Hepatocyte (in vitro differentiated cells): ENCODE measurements around the gene TOMM5. TPM values are rescaled to one million over a fixed set of nuclear protein-coding genes. Genes with fewer than 3 reads are reported as not detected.
A peak's percentile ranks its signal among the peaks of the same experiment; 100 is the strongest.

ENCODE experiments used
- DNase-seq: peaks from one replicate; pipeline ENCODE4 v3.0.0-alpha.2; 2016; ENCODE audit warnings: low spot score
- H2AFZ ChIP-seq: fragments of 200-600 bp; sonication (generic); 2 replicates; pipeline ENCODE4 v1.6.0; 2016; ENCODE audit warnings: antibody characterized with exemption, mild to moderate bottlenecking
- H3K27ac ChIP-seq: fragments of 200-600 bp; sonication (generic); 2 replicates; pipeline ENCODE4 v1.5.1; 2016; ENCODE audit warnings: mild to moderate bottlenecking
- H3K27me3 ChIP-seq: fragments of 200-600 bp; sonication (generic); 2 replicates; pipeline ENCODE4 v1.6.1; 2016
- H3K36me3 ChIP-seq: fragments of 200-600 bp; sonication (generic); replicated peaks from 2 replicates; pipeline ENCODE4 v1.5.1; 2016; ENCODE audit warnings: low read depth; ENCODE audit not compliant: insufficient read depth
- H3K4me1 ChIP-seq: fragments of 200-600 bp; sonication (generic); 2 replicates; pipeline ENCODE4 v1.5.1; 2016; ENCODE audit warnings: mild to moderate bottlenecking, moderate library complexity; ENCODE audit not compliant: insufficient read depth
- H3K4me2 ChIP-seq: fragments of 200-600 bp; sonication (generic); 2 replicates; pipeline ENCODE4 v1.6.0; 2016
- H3K4me3 ChIP-seq: fragments of 200-600 bp; sonication (generic); 2 replicates; pipeline ENCODE4 v1.5.1; 2016; ENCODE audit warnings: mild to moderate bottlenecking
- H3K79me2 ChIP-seq: fragments of 200-600 bp; sonication (generic); 2 replicates; pipeline ENCODE4 v1.6.0; 2017; ENCODE audit warnings: mild to moderate bottlenecking
- H3K9me2 ChIP-seq: fragments of 200-600 bp; sonication (generic); replicated peaks from 2 replicates; pipeline ENCODE4 v1.6.0; 2017; ENCODE audit warnings: mild to moderate bottlenecking; ENCODE audit not compliant: insufficient read depth
- H3K9me3 ChIP-seq: fragments of 200-600 bp; sonication (generic); 2 replicates; pipeline ENCODE4 v1.5.1; 2016; ENCODE audit warnings: low read depth, mild to moderate bottlenecking
- H4K20me1 ChIP-seq: fragments of 200-600 bp; sonication (generic); 2 replicates; pipeline ENCODE4 v1.6.0; 2016; ENCODE audit warnings: mild to moderate bottlenecking; ENCODE audit not compliant: insufficient read depth, poor library complexity, severe bottlenecking
- CTCF ChIP-seq: fragments of 200-600 bp; sonication (generic); IDR thresholded peaks from 2 replicates; pipeline ENCODE4 v1.5.1; 2016; ENCODE audit warnings: antibody characterized with exemption, mild to moderate bottlenecking; ENCODE audit not compliant: poor library complexity
- EZH2 ChIP-seq: fragments of 200-600 bp; sonication (generic); IDR thresholded peaks from 2 replicates; pipeline ENCODE4 v1.6.1; 2016; ENCODE audit warnings: antibody characterized with exemption, mild to moderate bottlenecking, borderline replicate concordance
- EZH2phosphoT487 ChIP-seq: fragments of 200-600 bp; sonication (generic); IDR thresholded peaks from one replicate; pipeline ENCODE4 v1.6.1; 2018; ENCODE audit warnings: antibody characterized with exemption, mild to moderate bottlenecking, low read depth, moderate library complexity; ENCODE audit not compliant: unreplicated experiment, severe bottlenecking
- WGBS: methylation state at CpG from one replicate; pipeline ENCODE4 v1.1.6; 2016; ENCODE audit warnings: low lambda C conversion rate; ENCODE audit errors: missing lambda C conversion rate; 5-methylcytosine and 5-hydroxymethylcytosine counted together
- polyA plus RNA-seq: library from polyadenylated mRNA; unstranded; fragments of >200 nt; fragmentation: Nextera tagmentation; extraction: Ambion mirVana; gene quantifications from 2 replicates; pipeline ENCODE4 v1.2.1, GENCODE V29; 2016
- total RNA-seq: library from RNA; depleted of rRNA; stranded (reverse); fragments of >200 nt; gene quantifications from 2 replicates; pipeline ENCODE4 v1.2.3, GENCODE V29; 2014

TOMM5 gene
- total and polyA plus RNA-seq, 2 experiments from 2014 or later: 187 to 283 TPM

GRCh38 chr9:37617832-37618231, 25.4 kb upstream of the TOMM5 start:
- Histone ChIP-seq H3K27me3 (no peaks in the 10 kb centered on the region), H3K4me3 (no peak overlapping the region), H3K79me2 (no peaks in the 10 kb centered on the region), H2AFZ (no peak overlapping the region), H3K4me2 (no peak overlapping the region), H3K4me1 (no peaks in the 10 kb centered on the region), H4K20me1 (no peaks in the 10 kb centered on the region), H3K27ac (no peak overlapping the region), H3K36me3 (no peaks in the 10 kb centered on the region), H3K9me3 (no peaks in the 10 kb centered on the region), H3K9me2 (no peaks in the 10 kb centered on the region)
- no peak for TF ChIP-seq EZH2phosphoT487
- TF ChIP-seq EZH2: no peak
- TF ChIP-seq CTCF: no peak
- peak; percentile 19 for DNase-seq
- WGBS: 48% methylated on average over 4 of the region's 4 CpGs

GRCh38 chr9:37617161-37617560, 24.8 kb upstream of the TOMM5 start:
- Histone ChIP-seq H3K27ac (no peak overlapping the region), H3K27me3 (no peaks in the 10 kb centered on the region), H3K4me3 (no peak overlapping the region), H4K20me1 (no peaks in the 10 kb centered on the region), H3K4me2 (no peak overlapping the region), H2AFZ (no peak overlapping the region), H3K9me3 (no peaks in the 10 kb centered on the region), H3K36me3 (no peaks in the 10 kb centered on the region), H3K4me1 (no peaks in the 10 kb centered on the region), H3K79me2 (no peaks in the 10 kb centered on the region), H3K9me2 (no peaks in the 10 kb centered on the region)
- TF ChIP-seq EZH2 (no peak), CTCF (no peak), EZH2phosphoT487 (no peak)
- 91% methylated on average over 2 of the region's 2 CpGs for WGBS
- DNase-seq: peak; percentile 19

GRCh38 chr9:37611961-37612360, 19.6 kb upstream of the TOMM5 start:
- Histone ChIP-seq H3K27ac (no peak overlapping the region), H3K9me3 (no peaks in the 10 kb centered on the region), H3K27me3 (no peaks in the 10 kb centered on the region), H3K36me3 (no peaks in the 10 kb centered on the region), H3K4me1 (no peaks in the 10 kb centered on the region), H3K79me2 (no peaks in the 10 kb centered on the region), H3K4me3 (no peak overlapping the region), H4K20me1 (no peaks in the 10 kb centered on the region), H3K4me2 (no peak overlapping the region), H3K9me2 (no peaks in the 10 kb centered on the region), H2AFZ (no peak overlapping the region)
- TF ChIP-seq EZH2 (no peak), CTCF (no peak), EZH2phosphoT487 (no peak)
- no peak for DNase-seq
- 89% methylated on average over 1 of the region's 1 CpG for WGBS

DNA sequence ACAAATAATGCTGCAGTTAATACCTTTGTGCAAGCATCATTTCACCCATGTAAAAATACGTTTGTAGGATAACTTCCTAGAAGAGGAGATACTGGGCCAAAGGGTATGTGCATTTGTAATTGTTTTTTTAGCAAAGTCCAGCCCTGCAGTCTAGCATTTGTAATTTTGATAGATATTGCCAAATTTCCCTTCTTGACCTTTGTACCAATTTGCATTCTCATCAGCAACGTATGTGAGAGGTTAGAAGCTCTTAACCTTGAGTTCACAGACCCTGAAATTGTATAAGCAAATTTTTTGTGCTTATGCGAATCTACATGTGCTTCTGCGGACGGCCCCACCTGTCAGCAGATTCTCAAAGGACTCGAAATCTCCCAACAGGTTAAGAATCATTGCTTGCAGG, 18.6 kb upstream of the TOMM5 start:
- Histone ChIP-seq H3K36me3 (no peaks in the 10 kb centered on the region), H2AFZ (no peak overlapping the region), H3K4me1 (no peaks in the 10 kb centered on the region), H3K9me2 (no peaks in the 10 kb centered on the region), H3K79me2 (no peaks in the 10 kb centered on the region), H3K9me3 (no peaks in the 10 kb centered on the region), H3K27ac (no peak overlapping the region), H3K4me3 (no peak overlapping the region), H4K20me1 (no peaks in the 10 kb centered on the region), H3K27me3 (no peaks in the 10 kb centered on the region), H3K4me2 (no peak overlapping the region)
- 82% methylated on average over 6 of the region's 6 CpGs for WGBS
- DNase-seq: no peak
- TF ChIP-seq EZH2phosphoT487: no peak
- no peak for TF ChIP-seq CTCF
- TF ChIP-seq EZH2: no peak
